CD4-positive, alpha-beta memory T cell (primary cell): Measurements from ENCODE around the gene RHOT2. TPM values are rescaled to one million over a fixed set of nuclear protein-coding genes. Genes with fewer than 3 reads are reported as not detected.

Experiments used
- CTCF ChIA-PET: fragments of 350-600 bp; sonication (Branson Sonifier 250); formaldehyde crosslinking; loops from one replicate; lab custom pipeline; 2021; ENCODE audit warnings: inconsistent platforms; ENCODE audit not compliant: partially characterized antibody; lab: Charles Lee
- POLR2A ChIA-PET: fragments of 350-600 bp; sonication (Branson Sonifier 250); formaldehyde crosslinking; loops from one replicate; lab custom pipeline; 2021; ENCODE audit not compliant: partially characterized antibody; lab: Charles Lee
- DNase-seq, 5 donors: peaks; one replicate each; pipeline versions ENCODE4 v3.0.0 to v3.0.0-alpha.2; 2020 to 2022; ENCODE audit warnings: mixed read lengths in 1 of 5
- H3K27ac ChIP-seq: one replicate; pipeline ENCODE4 v1.7.0; 2013; ENCODE audit warnings: low read depth, low read length
- H3K27me3 ChIP-seq: 2 replicates; pipeline ENCODE4 v1.7.0; 2013; ENCODE audit warnings: mild to moderate bottlenecking, low read length, moderate library complexity; ENCODE audit not compliant: insufficient read depth
- H3K36me3 ChIP-seq: 2 replicates; pipeline ENCODE4 v1.7.0; 2013; ENCODE audit warnings: mild to moderate bottlenecking, low read length, moderate library complexity; ENCODE audit not compliant: insufficient read depth
- H3K4me1 ChIP-seq: 2 replicates; pipeline ENCODE4 v1.7.0; 2013; ENCODE audit warnings: mild to moderate bottlenecking, low read length, moderate library complexity; ENCODE audit not compliant: insufficient read depth
- H3K4me3 ChIP-seq, 2 donors: one replicate each; pipeline ENCODE4 v1.7.0; 2013; ENCODE audit warnings: low read length in 2 of 2, mild to moderate bottlenecking in 1 of 2
- H3K9me3 ChIP-seq, 2 donors: one replicate each; pipeline ENCODE4 v1.7.0; 2013; ENCODE audit warnings: low read length in 2 of 2, control low read depth in 1 of 2; ENCODE audit not compliant: control insufficient read depth in 1 of 2
- H3K27ac Mint-ChIP-seq, 7 donors: one replicate each; pipeline ENCODE4 v1.8.0; 2020 to 2021; ENCODE audit warnings: mixed read lengths in 7 of 7, mild to moderate bottlenecking in 6 of 7, inconsistent platforms in 3 of 7, moderate library complexity in 3 of 7
- H3K27me3 Mint-ChIP-seq, 2 donors: one replicate each; pipeline ENCODE4 v1.8.0; 2020 to 2021; ENCODE audit warnings: mixed read lengths in 2 of 2
- H3K36me3 Mint-ChIP-seq, 2 donors: one replicate each; pipeline ENCODE4 v1.8.0; 2020 to 2021; ENCODE audit warnings: mixed read lengths in 2 of 2, inconsistent platforms in 1 of 2, mild to moderate bottlenecking in 1 of 2
- H3K4me1 Mint-ChIP-seq, 4 donors: one replicate each; pipeline ENCODE4 v1.8.0; 2020 to 2021; ENCODE audit warnings: mixed read lengths in 4 of 4, mild to moderate bottlenecking in 1 of 4
- H3K4me3 Mint-ChIP-seq, 8 donors: one replicate each; pipeline ENCODE4 v1.8.0; 2020 to 2021; ENCODE audit warnings: mixed read lengths in 8 of 8, mild to moderate bottlenecking in 7 of 8, moderate library complexity in 6 of 8, inconsistent platforms in 3 of 8
- H3K9me3 Mint-ChIP-seq, 8 donors: one replicate each; pipeline ENCODE4 v1.8.0; 2020 to 2021; ENCODE audit warnings: mixed read lengths in 8 of 8, mild to moderate bottlenecking in 5 of 8, inconsistent platforms in 3 of 8, moderate library complexity in 1 of 8
- intact Hi-C: fragments of 100-400 bp; cut with micrococcal nuclease; formaldehyde crosslinking; loops from one replicate; pipeline ENCODE4 v1.15.1; 2023
- polyA plus RNA-seq, 2 donors: library from polyadenylated mRNA; unstranded; fragments of 300-500 nt; fragmentation: Illumina TruSeq; gene quantifications; one replicate each; pipeline ENCODE4 v1.2.3, GENCODE V29; 2021
- total RNA-seq, 2 experiments: library from RNA; stranded (reverse); gene quantifications; one replicate each; pipeline ENCODE4 v1.2.3, GENCODE V29; 2021

The RHOT2 gene
- total and polyA plus RNA-seq, 4 experiments from 2014 or later, result 46.6 to 263 (median 154) TPM

DNA sequence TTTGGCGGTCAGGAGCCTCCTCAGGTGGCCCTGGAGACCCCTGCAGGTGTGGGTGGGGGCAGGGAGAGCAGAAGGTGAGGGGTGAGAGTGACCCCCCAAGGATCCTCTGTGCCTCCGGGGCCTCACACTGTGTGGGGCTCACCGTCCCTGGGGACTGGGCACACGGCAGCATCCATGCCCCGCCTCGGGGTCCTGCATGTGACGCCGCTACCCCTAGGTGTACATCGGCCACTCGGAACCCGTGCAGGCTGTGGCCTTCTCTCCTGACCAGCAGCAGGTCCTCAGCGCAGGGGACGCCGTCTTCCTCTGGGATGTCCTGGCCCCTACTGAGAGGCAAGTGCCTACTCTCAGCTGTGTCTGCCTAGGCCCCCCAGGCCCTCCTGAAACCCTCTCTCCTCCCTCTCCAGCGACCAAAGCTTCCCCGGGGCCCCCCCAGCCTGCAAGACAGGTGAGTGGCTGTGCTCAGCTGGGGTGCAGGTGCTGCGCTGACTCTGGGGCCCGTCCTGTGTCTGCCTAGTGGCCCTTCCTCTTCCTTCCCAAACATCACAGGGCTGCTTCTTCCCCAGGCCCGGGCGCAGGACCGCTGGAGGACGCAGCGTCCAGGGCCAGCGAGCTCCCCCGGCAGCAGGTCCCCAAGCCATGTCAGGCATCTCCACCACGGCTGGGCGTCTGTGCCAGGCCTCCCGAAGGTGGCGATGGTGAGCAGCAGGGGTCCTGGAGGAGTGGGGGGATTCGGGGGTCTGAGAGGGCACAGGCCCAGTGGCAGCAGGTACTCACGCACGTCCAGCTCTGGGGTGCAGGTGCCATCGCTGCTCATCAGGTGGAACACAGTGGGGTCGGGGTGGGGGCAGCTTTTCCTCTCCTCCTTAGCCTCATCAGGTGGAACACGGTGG is 9.0 kb upstream of the RHOT2 start:
- peak in 1 of 5 donors; percentile 34 for DNase-seq
- ChIA-PET CTCF (no interaction called here), POLR2A (interaction anchor here (1.1 to 3.2 kb wide), 3 partner anchors 9 to 21 kb away, joined by 3 to 12 read pairs (median 4); partner anchors contain the start of genes STUB1 and WDR90)
- Histone ChIP-seq H3K9me3 (no peaks in the 10 kb centered on the region), H3K36me3 (no peaks in the 10 kb centered on the region), H3K27me3 (no peaks in the 10 kb centered on the region), H3K4me3 (no peak overlapping the region), H3K4me1 (no peaks in the 10 kb centered on the region), H3K27ac (no peak overlapping the region)
- no peaks in the 10 kb centered on the region for H3K9me3 Mint-ChIP-seq
- H3K4me1 Mint-ChIP-seq, result peaks cover 0 to 9% (median under 1%) of the 10 kb centered on the region in 4 donors
- intact Hi-C loops, result no loop called here
- H3K4me3 Mint-ChIP-seq, result no peak overlapping the region
- peak overlapping the region in 1 of 7 donors; percentile 23 for H3K27ac Mint-ChIP-seq
- H3K27me3 Mint-ChIP-seq, result no peaks in the 10 kb centered on the region
- no peaks in the 10 kb centered on the region for H3K36me3 Mint-ChIP-seq

DNA sequence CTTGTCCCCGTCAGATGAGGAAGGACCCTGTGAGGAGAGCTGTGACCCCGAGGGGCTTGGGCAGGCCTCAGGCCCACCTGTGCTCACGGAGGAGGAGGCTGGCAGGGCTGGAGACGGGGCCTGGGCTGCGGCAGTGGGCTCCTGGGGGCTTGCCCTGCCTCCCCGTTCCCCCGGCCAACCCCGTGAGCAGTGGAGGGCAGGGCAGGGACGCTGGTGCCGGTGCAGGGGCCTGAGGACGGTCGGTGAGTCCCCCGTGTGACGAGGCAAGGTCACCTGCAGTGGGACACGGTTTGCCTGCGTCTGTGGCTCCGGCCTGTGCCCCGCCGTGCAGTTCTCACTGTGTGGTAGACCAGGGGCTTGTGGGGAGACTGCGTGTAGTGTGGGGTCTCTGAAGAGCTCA is 8.3 kb upstream of the RHOT2 start:
- Histone ChIP-seq H3K27ac (no peak overlapping the region), H3K4me1 (no peaks in the 10 kb centered on the region), H3K9me3 (no peaks in the 10 kb centered on the region), H3K36me3 (no peaks in the 10 kb centered on the region), H3K27me3 (no peaks in the 10 kb centered on the region), H3K4me3 (no peak overlapping the region)
- Mint-ChIP-seq H3K4me3 (no peak overlapping the region), H3K9me3 (no peaks in the 10 kb centered on the region), H3K27me3 (no peaks in the 10 kb centered on the region), H3K4me1 (peaks cover 0 to 9% (median under 1%) of the 10 kb centered on the region in 4 donors), H3K36me3 (no peaks in the 10 kb centered on the region), H3K27ac (no peak overlapping the region)
- ChIA-PET POLR2A (interaction anchor here (1.1 to 3.2 kb wide), 3 partner anchors 10 to 21 kb away, joined by 3 to 12 read pairs (median 4); partner anchors contain the start of genes STUB1 and WDR90), CTCF (no interaction called here)
- intact Hi-C loops, result no loop called here
- no peak for DNase-seq

DNA sequence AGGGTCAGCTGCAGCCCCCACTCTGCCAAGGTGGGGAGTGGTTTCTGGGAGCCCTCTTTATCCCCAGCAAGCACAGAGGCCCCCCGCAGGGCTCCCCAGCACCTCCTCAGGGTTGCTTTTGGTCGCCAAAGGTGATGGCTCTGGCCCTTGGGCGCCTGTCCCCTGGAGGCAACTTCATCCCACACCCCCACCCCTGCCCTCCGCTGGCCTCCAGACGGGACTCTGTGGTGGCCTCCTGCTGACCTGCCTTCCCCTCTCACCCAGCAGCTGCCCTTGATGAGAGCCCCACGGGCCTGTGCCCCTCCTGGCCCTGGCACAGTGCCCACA is 7.8 kb upstream of the RHOT2 start:
- Histone ChIP-seq H3K4me3 (no peak overlapping the region), H3K27me3 (no peaks in the 10 kb centered on the region), H3K27ac (no peak overlapping the region), H3K9me3 (no peaks in the 10 kb centered on the region), H3K4me1 (no peaks in the 10 kb centered on the region), H3K36me3 (no peaks in the 10 kb centered on the region)
- Mint-ChIP-seq H3K36me3 (no peaks in the 10 kb centered on the region), H3K4me3 (no peak overlapping the region), H3K9me3 (no peaks in the 10 kb centered on the region), H3K27me3 (no peaks in the 10 kb centered on the region), H3K27ac (no peak overlapping the region), H3K4me1 (peaks cover 0 to 9% (median under 1%) of the 10 kb centered on the region in 4 donors)
- ChIA-PET POLR2A (interaction anchor here (1.1 to 3.2 kb wide), 3 partner anchors 11 to 20 kb away, joined by 3 to 12 read pairs (median 4); partner anchors contain the start of genes STUB1 and WDR90), CTCF (no interaction called here)
- intact Hi-C loops, result no loop called here
- DNase-seq, result no peak

DNA sequence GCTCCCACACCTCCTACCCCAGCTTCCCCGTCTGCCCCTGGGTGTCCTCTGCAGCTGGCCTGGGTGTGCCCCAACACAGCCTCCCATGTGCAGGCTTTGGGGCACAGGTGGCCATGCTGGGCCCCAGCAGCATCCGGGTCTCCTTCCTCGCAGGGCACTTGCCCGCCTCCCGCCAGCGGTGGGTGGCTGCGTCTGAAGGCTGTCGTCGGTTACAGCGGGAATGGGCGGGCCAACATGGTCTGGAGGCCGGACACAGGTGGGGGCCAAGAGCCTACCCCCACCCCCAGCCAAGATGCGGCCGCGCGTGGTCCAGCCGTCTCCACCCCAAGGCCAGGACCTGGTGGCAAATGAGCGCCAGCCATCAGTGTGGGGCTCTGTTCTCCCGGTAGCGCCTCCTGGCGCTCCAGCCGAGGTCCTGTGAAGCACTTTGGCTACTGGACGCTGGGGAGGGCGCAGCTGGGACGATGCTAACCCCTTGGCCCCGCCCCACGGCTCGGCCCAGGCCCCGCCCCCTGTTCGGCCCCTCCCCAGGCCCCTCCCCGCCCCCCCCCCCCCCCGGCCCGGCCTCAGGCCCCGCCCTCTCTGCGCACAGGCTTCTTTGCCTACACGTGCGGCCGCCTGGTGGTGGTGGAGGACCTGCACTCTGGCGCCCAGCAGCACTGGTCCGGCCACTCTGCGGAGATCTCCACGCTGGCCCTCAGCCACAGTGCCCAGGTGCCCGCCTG is 7.3 kb upstream of the RHOT2 start:
- POLR2A ChIA-PET, result interaction anchor here (1.1 to 3.2 kb wide), 3 partner anchors 11 to 20 kb away, joined by 3 to 12 read pairs (median 4); partner anchors contain the start of genes STUB1 and WDR90
- Histone ChIP-seq H3K36me3 (no peaks in the 10 kb centered on the region), H3K4me1 (no peaks in the 10 kb centered on the region), H3K9me3 (no peaks in the 10 kb centered on the region), H3K4me3 (no peak overlapping the region), H3K27ac (no peak overlapping the region), H3K27me3 (no peaks in the 10 kb centered on the region)
- Mint-ChIP-seq H3K9me3 (no peaks in the 10 kb centered on the region), H3K36me3 (no peaks in the 10 kb centered on the region), H3K27ac (peak overlapping the region in 1 of 7 donors; percentile 51), H3K27me3 (no peaks in the 10 kb centered on the region), H3K4me1 (peaks cover 0 to 9% (median under 1%) of the 10 kb centered on the region in 4 donors), H3K4me3 (no peak overlapping the region)
- DNase-seq, result peak; percentile 41 to 62 (median 59)
- intact Hi-C loops, result no loop called here
- CTCF ChIA-PET, result no interaction called here

DNA sequence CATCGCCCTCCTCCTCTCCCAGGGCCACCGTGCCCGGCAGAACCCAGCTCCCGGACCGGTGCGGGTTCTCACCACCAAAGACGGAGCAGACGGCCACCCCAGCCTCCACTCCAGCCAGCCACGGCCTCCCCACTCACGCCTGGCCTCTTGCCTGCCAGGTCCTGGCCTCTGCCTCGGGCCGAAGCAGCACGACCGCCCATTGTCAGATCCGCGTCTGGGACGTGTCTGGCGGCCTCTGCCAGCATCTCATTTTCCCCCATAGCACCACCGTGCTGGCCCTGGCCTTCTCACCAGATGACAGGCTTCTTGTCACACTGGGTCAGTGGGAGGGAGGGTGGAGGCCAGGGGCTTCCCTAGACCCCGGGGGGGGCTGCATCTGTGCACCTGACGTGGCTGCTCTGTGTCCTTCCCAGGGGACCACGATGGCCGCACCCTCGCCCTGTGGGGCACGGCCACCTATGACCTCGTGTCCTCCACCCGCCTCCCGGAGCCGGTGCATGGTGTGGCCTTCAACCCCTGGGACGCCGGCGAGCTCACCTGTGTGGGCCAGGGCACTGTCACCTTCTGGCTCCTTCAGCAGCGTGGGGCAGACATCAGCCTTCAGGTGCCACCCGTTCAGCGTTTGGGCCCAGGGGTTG is 6.6 kb upstream of the RHOT2 start:
- no peaks in the 10 kb centered on the region for H3K9me3 ChIP-seq
- H3K27ac ChIP-seq, result no peak overlapping the region
- no peaks in the 10 kb centered on the region for H3K36me3 ChIP-seq
- no peaks in the 10 kb centered on the region for H3K27me3 ChIP-seq
- Mint-ChIP-seq H3K27me3 (no peaks in the 10 kb centered on the region), H3K4me1 (peaks cover 0 to 9% (median under 1%) of the 10 kb centered on the region in 4 donors), H3K9me3 (no peaks in the 10 kb centered on the region), H3K4me3 (peak overlapping the region in 1 of 8 donors; percentile 23), H3K36me3 (no peaks in the 10 kb centered on the region), H3K27ac (peak overlapping the region in 1 of 7 donors; percentile 51)
- H3K4me1 ChIP-seq, result no peaks in the 10 kb centered on the region
- H3K4me3 ChIP-seq, result no peak overlapping the region
- ChIA-PET CTCF (no interaction called here), POLR2A (interaction anchor here (3.2 kb wide), 1 partner anchor 12 kb away, joined by 12 read pairs; the partner anchor contains the start of gene WDR90)
- intact Hi-C loops, result no loop called here
- DNase-seq, result no peak

DNA sequence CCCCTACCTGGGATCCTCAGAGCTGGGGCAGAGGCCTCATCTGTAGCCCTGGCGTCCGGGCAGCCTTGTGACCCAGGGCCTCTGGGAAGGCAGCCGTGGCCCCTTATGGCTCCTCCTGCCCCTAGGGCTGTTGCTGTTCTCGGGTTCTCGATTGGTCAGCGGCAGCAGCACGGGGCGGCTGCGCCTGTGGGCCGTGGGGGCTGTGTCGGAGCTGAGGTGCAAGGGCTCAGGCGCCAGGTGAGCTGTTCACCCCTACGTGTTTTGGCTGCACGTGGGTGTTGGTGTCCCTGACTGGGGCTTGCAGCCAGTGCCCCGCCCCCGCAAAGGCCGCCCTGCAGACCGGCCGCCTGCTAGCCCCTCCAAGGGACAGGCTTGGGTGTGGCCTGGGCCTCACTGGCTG is 5.8 kb upstream of the RHOT2 start:
- H3K27me3 Mint-ChIP-seq, result no peaks in the 10 kb centered on the region
- no peaks in the 10 kb centered on the region for H3K27me3 ChIP-seq
- H3K4me1 ChIP-seq, result peaks cover 6% of the 10 kb centered on the region
- ChIA-PET CTCF (no interaction called here), POLR2A (interaction anchor here (0.6 kb wide), 1 partner anchor 15 kb away, joined by 3 read pairs; no protein-coding TSS in a partner anchor)
- H3K36me3 ChIP-seq, result no peaks in the 10 kb centered on the region
- peaks cover 0 to 12% (median under 1%) of the 10 kb centered on the region in 4 donors for H3K4me1 Mint-ChIP-seq
- no peaks in the 10 kb centered on the region for H3K9me3 ChIP-seq
- no peak overlapping the region for H3K4me3 Mint-ChIP-seq
- H3K4me3 ChIP-seq, result no peak overlapping the region
- intact Hi-C loops, result no loop called here
- H3K27ac ChIP-seq, result no peak overlapping the region
- H3K27ac Mint-ChIP-seq, result no peak overlapping the region
- H3K9me3 Mint-ChIP-seq, result no peaks in the 10 kb centered on the region
- DNase-seq, result no peak
- no peaks in the 10 kb centered on the region for H3K36me3 Mint-ChIP-seq
